ENCODE measurements around the gene VOPP1. TPM values are rescaled to one million over a fixed set of nuclear protein-coding genes. Genes with fewer than 3 reads are reported as not detected.

The VOPP1 gene
- polyA plus RNA-seq, 3 donors = 11.3 to 34.0 (median 27.9) TPM

- WGBS, 3 donors = 96 to 98% (median 97%) methylated on average over 7 of the region's 7 CpGs
- H3K27ac ChIP-seq (ENCODE audit: low read depth, low read length) = no peak overlapping the region
Measured at GRCh38 chr7:55467047-55467593, 105.2 kb downstream of the VOPP1 start.

GRCh38 chr7:55465691-55466090 is 106.6 kb downstream of the VOPP1 start:
- no peak overlapping the region for H3K27ac ChIP-seq (ENCODE audit: low read depth, low read length)
- 78 to 89% (median 88%) methylated on average over 2 of the region's 2 CpGs for WGBS, 3 donors

- H3K27ac ChIP-seq (ENCODE audit: low read depth, low read length) = no peak overlapping the region
- 97 to 100% (median 99%) methylated on average over 2 of the region's 2 CpGs for WGBS, 3 donors
Measured at GRCh38 chr7:55464422-55464821, 107.9 kb downstream of the VOPP1 start.

GRCh38 chr7:55463686-55464262 is 108.5 kb downstream of the VOPP1 start:
- H3K27ac ChIP-seq (ENCODE audit: low read depth, low read length) = no peak overlapping the region
- 96 to 100% (median 97%) methylated on average over 4 of the region's 4 CpGs for WGBS, 3 donors

GRCh38 chr7:55458351-55458750 is 114.0 kb downstream of the VOPP1 start:
- no peak overlapping the region for H3K27ac ChIP-seq (ENCODE audit: low read depth, low read length)
- 65 to 85% (median 79%) methylated on average over 1 of the region's 1 CpG for whole genome bisulfite sequencing, 3 donors

- H3K27ac ChIP-seq (ENCODE audit: low read depth, low read length) = no peak overlapping the region
Measured at GRCh38 chr7:55457801-55458200, 114.5 kb downstream of the VOPP1 start.

GRCh38 chr7:55452971-55453370 is 119.3 kb downstream of the VOPP1 start:
- 80 to 93% (median 90%) methylated on average over 4 of the region's 4 CpGs for WGBS, 3 donors
- H3K27ac ChIP-seq (ENCODE audit: low read depth, low read length) = no peak overlapping the region

More at GRCh38 chr7:55457801-55458200, 114.5 kb downstream of the VOPP1 start:
- 93 to 96% (median 94%) methylated on average over 1 of the region's 1 CpG for WGBS, 3 donors

- WGBS, 3 donors = 92 to 93% (median 93%) methylated on average over 8 of the region's 8 CpGs
- H3K27ac ChIP-seq (ENCODE audit: low read depth, low read length) = no peak overlapping the region
Measured at GRCh38 chr7:55449992-55450535, 122.2 kb downstream of the VOPP1 start.

GRCh38 chr7:55449205-55449991 is 122.9 kb downstream of the VOPP1 start:
- WGBS, 3 donors = 33 to 47% (median 45%) methylated on average over 49 to 56 of the region's 56 CpGs
- H3K27ac ChIP-seq (ENCODE audit: low read depth, low read length) = no peak overlapping the region

GRCh38 chr7:55448526-55448925 is 123.8 kb downstream of the VOPP1 start:
- 73 to 81% (median 80%) methylated on average over 22 of the region's 22 CpGs for WGBS, 3 donors
- no peak overlapping the region for H3K27ac ChIP-seq (ENCODE audit: low read depth, low read length)

- WGBS, 3 donors = 59 to 63% (median 61%) methylated on average over 1 of the region's 1 CpG
- no peak overlapping the region for H3K27ac ChIP-seq (ENCODE audit: low read depth, low read length)
Measured at GRCh38 chr7:55444786-55445185, 127.5 kb downstream of the VOPP1 start.

GRCh38 chr7:55441774-55442522 is 130.4 kb downstream of the VOPP1 start:
- 83 to 88% (median 87%) methylated on average over 7 of the region's 7 CpGs for WGBS, 3 donors

GRCh38 chr7:55441002-55441401 is 131.3 kb downstream of the VOPP1 start:
- WGBS, 3 donors = 89 to 95% (median 91%) methylated on average over 5 of the region's 5 CpGs
- H3K27ac ChIP-seq (ENCODE audit: low read depth, low read length) = no peak overlapping the region

More at GRCh38 chr7:55441774-55442522, 130.4 kb downstream of the VOPP1 start:
- H3K27ac ChIP-seq (ENCODE audit: low read depth, low read length) = no peak overlapping the region

- 74 to 80% (median 78%) methylated on average over 13 of the region's 13 CpGs for WGBS, 3 donors
- H3K27ac ChIP-seq (ENCODE audit: low read depth, low read length) = no peak overlapping the region
Measured at GRCh38 chr7:55440040-55440690, 132.1 kb downstream of the VOPP1 start.

GRCh38 chr7:55439627-55440026 is 132.7 kb downstream of the VOPP1 start:
- 74 to 80% (median 78%) methylated on average over 10 of the region's 10 CpGs for WGBS, 3 donors
- no peak overlapping the region for H3K27ac ChIP-seq (ENCODE audit: low read depth, low read length)

- whole genome bisulfite sequencing, 3 donors = 53 to 61% (median 55%) methylated on average over 19 of the region's 19 CpGs
- H3K27ac ChIP-seq (ENCODE audit: low read depth, low read length) = no peak overlapping the region
Measured at GRCh38 chr7:55438757-55439525, 133.4 kb downstream of the VOPP1 start.

- H3K27ac ChIP-seq (ENCODE audit: low read depth, low read length) = no peak overlapping the region
- 78 to 90% (median 89%) methylated on average over 13 of the region's 13 CpGs for WGBS, 3 donors
Measured at GRCh38 chr7:55438085-55438756, 134.1 kb downstream of the VOPP1 start.

Measured in adipose tissue (tissue), 3 donors.